ENCODE measurements around the gene RBMS1.

GRCh38 chr2:160324917-160325316 is 168.7 kb downstream of the RBMS1 start:
- TF ChIP-seq, protein P1, sequence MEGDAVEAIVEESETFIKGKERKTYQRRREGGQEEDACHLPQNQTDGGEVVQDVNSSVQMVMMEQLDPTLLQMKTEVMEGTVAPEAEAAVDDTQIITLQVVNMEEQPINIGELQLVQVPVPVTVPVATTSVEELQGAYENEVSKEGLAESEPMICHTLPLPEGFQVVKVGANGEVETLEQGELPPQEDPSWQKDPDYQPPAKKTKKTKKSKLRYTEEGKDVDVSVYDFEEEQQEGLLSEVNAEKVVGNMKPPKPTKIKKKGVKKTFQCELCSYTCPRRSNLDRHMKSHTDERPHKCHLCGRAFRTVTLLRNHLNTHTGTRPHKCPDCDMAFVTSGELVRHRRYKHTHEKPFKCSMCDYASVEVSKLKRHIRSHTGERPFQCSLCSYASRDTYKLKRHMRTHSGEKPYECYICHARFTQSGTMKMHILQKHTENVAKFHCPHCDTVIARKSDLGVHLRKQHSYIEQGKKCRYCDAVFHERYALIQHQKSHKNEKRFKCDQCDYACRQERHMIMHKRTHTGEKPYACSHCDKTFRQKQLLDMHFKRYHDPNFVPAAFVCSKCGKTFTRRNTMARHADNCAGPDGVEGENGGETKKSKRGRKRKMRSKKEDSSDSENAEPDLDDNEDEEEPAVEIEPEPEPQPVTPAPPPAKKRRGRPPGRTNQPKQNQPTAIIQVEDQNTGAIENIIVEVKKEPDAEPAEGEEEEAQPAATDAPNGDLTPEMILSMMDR (IDR thresholded peaks at IDR 0.05) = no peak
- no peak for TF ChIP-seq EZH2 (IDR thresholded peaks at IDR 0.05; ENCODE audit: borderline replicate concordance, insufficient read depth, low read depth, low read length, poor library complexity, severe bottlenecking)
